ENCODE results near the gene NCF1.
"Not testable (repeated sequence)": the region's sequence is repeated elsewhere in the genome, so short reads cannot be mapped to it uniquely, and the experiment has no call there.

The NCF1 gene

GRCh38 chr7:74788369-74789150, 14.7 kb downstream of the NCF1 start:
- peak; percentile 66 for DNase-seq

DNA sequence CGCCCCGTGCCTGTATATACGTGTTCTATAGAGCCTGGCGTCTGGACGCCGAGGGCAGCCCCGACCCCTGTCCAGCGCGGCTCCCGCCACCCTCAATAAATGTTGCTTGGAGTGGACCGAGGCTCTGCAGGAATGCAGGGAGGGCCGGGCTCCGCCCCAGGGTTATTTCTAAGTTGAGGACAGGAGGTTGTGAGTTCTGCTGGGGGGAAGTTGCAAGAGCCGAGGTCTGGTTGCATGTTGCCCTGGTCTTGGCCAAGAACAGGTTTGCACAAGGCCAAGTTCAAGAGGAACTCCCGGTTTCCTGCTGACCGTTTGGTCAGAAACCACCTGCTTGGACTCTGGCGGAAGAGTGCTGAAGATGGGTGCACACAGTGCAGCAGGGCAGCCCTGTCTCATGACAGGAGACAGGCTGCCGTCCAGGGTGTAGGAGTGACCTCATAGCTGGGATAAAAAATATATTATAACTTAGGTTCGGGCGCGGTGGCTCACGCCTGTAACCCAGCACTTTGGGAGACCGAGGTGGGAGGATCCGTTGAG, 15.5 kb downstream of the NCF1 start:
- not testable (repeated sequence) for DNase-seq

- not testable (repeated sequence) for DNase-seq
Measured at GRCh38 chr7:74797848-74798622, 24.2 kb downstream of the NCF1 start.

DNA sequence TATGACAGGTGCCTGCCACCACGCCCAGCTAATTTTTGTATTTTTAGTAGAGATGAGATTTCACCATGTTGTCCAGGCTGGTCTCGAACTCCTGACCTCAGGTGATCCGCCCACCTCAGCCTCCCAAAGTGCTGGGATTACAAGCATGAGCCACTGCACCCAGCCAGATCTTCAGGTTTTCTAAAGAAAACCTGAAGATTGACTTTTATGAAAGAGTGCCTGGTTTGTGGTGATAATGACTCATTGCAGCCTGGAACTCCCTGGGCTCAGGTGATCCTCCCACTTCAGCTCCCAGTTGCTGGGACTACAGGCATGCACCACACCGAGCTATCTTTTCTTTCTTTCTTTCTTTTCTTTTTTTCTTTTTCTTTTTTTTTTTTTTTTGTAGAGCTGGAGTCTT, 24.8 kb downstream of the NCF1 start:
- not testable (repeated sequence) for DNase-seq

DNA sequence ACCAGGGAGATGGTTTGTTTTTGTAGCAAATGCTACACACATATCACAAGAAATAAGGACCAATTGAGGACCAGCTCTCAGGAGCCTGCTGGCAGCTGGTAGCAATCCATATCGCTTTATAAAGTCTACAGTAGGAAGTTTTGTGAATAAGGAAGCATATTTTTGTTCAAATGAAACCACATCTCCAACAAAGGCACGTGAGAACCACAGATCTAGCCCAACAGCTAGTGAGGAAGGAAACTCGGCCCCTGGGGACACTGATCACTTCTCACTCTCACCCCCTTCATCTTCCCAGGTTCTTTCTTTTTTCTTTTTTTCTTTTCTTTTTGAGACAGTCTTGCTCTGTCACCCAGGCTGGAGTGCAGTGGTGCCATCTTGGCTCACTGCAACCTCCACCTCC, 42.1 kb downstream of the NCF1 start:
- not testable (repeated sequence) for DNase-seq

- not testable (repeated sequence) for DNase-seq
Measured at GRCh38 chr7:74820146-74820805, 46.5 kb downstream of the NCF1 start.

DNA sequence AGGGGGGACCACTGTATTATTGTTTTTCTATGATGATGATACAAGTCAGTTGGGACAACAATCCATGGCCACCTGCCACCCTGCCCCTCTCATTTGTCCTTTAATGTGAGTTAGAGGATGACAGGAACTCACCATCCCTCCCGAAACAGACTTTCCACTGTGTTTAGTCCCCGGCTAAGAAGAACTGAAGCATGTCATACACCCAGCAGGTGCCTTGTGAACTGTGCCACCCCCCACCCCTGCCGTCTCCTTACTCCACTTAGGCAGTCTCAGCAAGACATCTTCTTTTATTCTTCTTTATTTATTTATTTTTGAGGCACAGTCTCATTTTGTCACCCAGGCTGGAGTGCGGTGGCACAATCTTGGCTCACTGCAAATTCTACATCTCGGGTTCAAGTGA, 47.4 kb downstream of the NCF1 start:
- DNase-seq = not testable (repeated sequence)

DNA sequence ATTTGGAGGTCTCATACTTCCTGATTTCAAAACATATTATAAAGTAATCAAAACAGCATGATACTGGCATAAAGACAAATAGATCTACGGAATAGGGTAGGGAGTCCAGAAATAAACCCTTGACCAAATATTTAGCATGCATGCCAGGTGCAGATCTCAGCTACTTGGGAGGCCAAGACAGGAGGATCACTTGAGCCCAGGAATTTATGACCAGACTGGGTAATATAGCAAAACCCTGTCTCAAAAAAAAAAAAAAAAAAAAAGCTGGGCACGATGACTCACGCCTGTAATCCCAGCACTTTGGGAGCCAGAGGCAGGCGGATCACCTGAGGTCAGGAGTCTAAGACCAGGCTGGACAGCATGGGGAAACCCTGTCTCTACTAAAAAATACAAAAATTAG, 56.1 kb downstream of the NCF1 start:
- not testable (repeated sequence) for DNase-seq

DNA sequence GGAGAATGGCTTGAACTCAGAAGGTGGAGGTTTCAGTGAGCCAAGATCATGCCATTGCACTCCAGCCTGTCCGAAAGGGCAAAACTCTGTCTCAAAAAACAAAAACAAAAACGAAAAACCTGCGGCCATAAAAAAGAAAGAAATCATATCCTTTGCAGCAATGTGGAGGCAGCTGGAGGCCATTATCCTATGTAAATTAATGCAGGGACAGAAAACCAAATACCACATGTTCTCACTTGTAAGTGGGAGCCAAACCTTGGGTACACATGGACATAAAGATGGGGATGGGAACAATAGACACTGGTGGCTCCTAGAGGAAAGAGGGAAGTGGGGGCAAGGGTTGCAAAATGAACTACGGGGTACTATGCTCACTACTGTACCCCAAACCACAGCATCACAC, 56.6 kb downstream of the NCF1 start:
- DNase-seq = not testable (repeated sequence)

Data from DMS153 (cell line).